ENCODE data around the gene GPR153. TPM values are rescaled to one million over a fixed set of nuclear protein-coding genes. Genes with fewer than 3 reads are reported as not detected.

GPR153 gene
- total RNA-seq, 1 donor from 2014 or later: 192 TPM

GRCh38 chr1:6206520-6206855 lies 54.4 kb downstream of the GPR153 start:
- DNase-seq (ENCODE audit: low read depth): no peak

GRCh38 chr1:6205849-6206519 lies 54.9 kb downstream of the GPR153 start, which contains the start of gene RNF207:
TSS of gene RNF207 (plus strand) at chr1:6206119. CDS start at chr1:6206536, 417 bp downstream.
- DNase-seq (ENCODE audit: low read depth): no peak

GRCh38 chr1:6202256-6202655 lies 58.6 kb downstream of the GPR153 start:
- no peak for DNase-seq (ENCODE audit: low read depth)

- no peak for DNase-seq (ENCODE audit: low read depth)
These were observed 60.6 kb downstream of the GPR153 start for GRCh38 chr1:6200188-6200809.

DNA sequence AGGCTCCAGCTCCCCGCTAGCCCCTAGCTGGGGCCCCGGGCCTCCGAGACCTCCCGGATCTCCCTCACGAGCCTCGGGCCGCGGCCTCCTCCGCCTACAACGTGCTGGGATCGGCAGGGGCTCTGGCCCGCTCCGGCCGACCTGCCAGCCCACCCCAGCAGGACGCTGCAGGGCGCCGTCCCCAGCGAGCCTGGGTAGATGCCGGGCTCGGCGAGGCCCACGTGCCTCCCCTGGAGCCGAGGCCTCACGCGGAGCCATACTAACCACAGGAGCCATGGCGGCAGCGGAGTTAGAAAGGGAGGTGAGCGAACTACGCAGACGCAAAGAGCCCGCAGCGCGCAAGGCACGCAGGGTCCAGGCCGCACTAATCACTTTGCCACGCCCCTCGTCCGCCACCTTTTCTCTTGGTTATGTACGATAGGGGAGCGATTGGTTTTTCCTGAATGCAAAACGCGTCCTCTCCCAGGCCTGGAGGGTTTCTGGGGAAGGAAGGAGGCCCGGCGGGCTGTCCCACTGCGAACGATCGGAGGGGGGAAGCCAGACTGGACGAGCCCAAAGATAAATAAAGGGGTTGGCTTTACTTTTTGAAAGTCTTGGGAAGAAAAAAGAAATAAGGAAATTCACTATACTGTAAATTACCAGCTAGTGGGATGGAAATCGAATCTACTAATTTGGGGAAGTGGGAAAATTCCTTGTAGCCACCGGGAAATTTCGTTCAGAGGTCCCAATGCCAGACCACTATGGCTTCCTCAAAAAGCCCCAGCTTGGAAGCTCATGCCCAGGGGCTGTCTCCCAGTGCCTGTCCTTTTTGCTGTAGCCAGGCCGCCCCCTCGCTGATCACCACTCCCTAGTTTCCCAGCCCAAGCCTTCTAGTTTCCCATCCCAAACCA lies 61.4 kb downstream of the GPR153 start, which contains the start of gene RPL22:
Gene RPL22 (minus strand): TSS at position 298 of the 890 bp plus-strand sequence. CDS start 22 bp downstream, at position 276.
- peak; percentile 100 for DNase-seq (ENCODE audit: low read depth)

DNA sequence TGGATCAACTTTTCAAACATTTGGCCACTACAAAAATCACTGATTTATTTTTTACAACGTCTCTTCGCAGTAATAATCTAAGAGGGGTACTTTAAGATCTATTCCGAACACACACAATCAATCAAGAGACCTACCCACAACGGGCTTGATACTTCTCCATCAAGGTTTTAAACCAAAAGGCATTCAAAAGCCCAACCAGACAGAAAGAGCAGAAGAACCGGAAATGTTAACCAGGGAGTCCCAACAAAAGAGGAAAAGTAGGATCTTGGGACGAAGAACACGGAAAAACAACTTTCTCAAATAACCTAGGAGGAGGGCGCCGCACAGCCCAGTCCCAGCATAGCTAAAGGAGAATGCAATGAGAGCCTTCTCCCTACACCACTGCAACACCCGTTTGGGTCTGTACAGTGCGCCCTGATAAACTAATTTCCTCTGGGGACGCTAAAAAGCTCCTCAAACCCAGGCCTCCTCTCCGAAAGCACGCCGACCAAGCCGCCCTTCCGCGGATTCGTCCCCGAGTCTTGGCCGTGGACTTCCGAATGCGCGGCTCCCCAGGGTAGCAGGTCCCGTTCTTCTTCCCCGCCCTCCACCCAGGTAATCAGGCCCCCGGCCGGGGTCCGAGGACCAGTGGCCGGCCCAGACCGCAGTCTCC lies 62.1 kb downstream of the GPR153 start:
- no peak for DNase-seq (ENCODE audit: low read depth)

DNA sequence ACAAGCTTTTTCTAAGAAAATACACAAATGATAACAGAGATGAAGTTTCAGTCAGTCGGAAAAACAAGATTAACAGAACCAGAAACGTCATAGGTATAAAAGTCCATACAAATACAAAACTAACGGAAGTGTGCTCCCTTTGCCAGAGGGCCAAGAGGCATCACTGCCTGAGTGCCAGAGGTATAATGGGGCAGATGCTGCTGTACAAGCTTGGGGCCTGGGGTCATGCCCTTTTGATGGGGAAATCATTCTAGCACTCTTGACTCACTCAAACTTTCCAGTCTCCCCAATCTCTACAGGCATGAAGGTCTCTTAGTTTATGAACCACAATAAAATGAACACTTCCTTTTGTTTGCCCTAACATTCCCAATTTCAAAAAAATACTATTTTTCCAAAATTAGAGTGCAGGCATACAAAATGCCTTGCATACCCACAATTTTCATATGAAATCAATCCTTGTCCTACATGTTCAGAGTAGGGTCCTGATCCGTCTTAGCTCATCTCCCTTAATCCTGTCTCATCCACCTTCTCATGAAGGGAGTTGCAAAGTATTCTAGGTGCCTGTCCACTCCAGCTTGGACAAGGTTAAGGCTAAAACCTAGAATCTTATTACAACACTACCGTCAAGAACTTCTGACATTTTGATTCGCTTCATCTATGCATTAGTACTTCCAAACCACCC lies 63.0 kb downstream of the GPR153 start:
- no peak for DNase-seq (ENCODE audit: low read depth)

Other genes starting within 250 kb of the GPR153 start
- gene KCNAB2, start 215.2 kb downstream of the GPR153 start, total RNA-seq: 1.2 and 1.8 TPM in 2 replicates
- 0.10 TPM in 1 of 2 replicates, not detected in the other for gene CHD5, start 80.8 kb downstream of the GPR153 start, total RNA-seq
- 148 and 160 TPM in 2 replicates for gene RPL22, start 61.5 kb downstream of the GPR153 start, total RNA-seq
- gene RNF207, start 55.0 kb downstream of the GPR153 start, total RNA-seq: 0.36 and 0.86 TPM in 2 replicates
- gene ICMT, start 25.1 kb downstream of the GPR153 start, total RNA-seq: 180 and 182 TPM in 2 replicates
- not detected in 2 replicates for gene HES3, start 16.9 kb downstream of the GPR153 start, total RNA-seq
- gene ACOT7, start 132.7 kb upstream of the GPR153 start, total RNA-seq: 18.7 and 35.2 TPM in 2 replicates
- 12.5 and 24.4 TPM in 2 replicates for gene HES2, start 158.8 kb upstream of the GPR153 start, total RNA-seq
- 0.03 and 0.31 TPM in 2 replicates for gene ESPN, start 163.7 kb upstream of the GPR153 start, total RNA-seq
- gene TNFRSF25, start 205.1 kb upstream of the GPR153 start, total RNA-seq: 24.4 and 38.2 TPM in 2 replicates
- gene PLEKHG5, start 230.6 kb upstream of the GPR153 start, total RNA-seq: 52.4 and 88.3 TPM in 2 replicates